NCI-H2107 (cell line): ENCODE data around the gene LRRC3B.

Source experiments
- DNase-seq: peaks from one replicate; lab custom pipeline; 2025; lab: John Stamatoyannopoulos, UW

LRRC3B gene

GRCh38 chr3:26708501-26708900 lies 85.9 kb downstream of the LRRC3B start:
- DNase-seq: no peak

GRCh38 chr3:26712211-26713026 lies 89.8 kb downstream of the LRRC3B start:
- DNase-seq: peak; percentile 15

- no peak for DNase-seq
Measured at GRCh38 chr3:26713091-26713490, 90.5 kb downstream of the LRRC3B start.

GRCh38 chr3:26714485-26714884 lies 91.9 kb downstream of the LRRC3B start:
- DNase-seq: no peak

- no peak for DNase-seq
Measured at GRCh38 chr3:26715431-26715830, 92.9 kb downstream of the LRRC3B start.

- no peak for DNase-seq
Measured at GRCh38 chr3:26718315-26718714, 95.7 kb downstream of the LRRC3B start.

- no peak for DNase-seq
Measured at GRCh38 chr3:26719134-26719533, 96.6 kb downstream of the LRRC3B start.

- no peak for DNase-seq
Measured at GRCh38 chr3:26721047-26721446, 98.5 kb downstream of the LRRC3B start.

GRCh38 chr3:26731843-26732242 lies 109.3 kb downstream of the LRRC3B start:
- no peak for DNase-seq

- no peak for DNase-seq
Measured at GRCh38 chr3:26750263-26750662, 127.7 kb downstream of the LRRC3B start.

GRCh38 chr3:26752466-26752865 lies 129.9 kb downstream of the LRRC3B start:
- no peak for DNase-seq

- no peak for DNase-seq
Measured at GRCh38 chr3:26753095-26753494, 130.5 kb downstream of the LRRC3B start.

GRCh38 chr3:26757978-26758377 lies 135.4 kb downstream of the LRRC3B start:
- DNase-seq: no peak
